ENCODE data around the gene PAPPA. TPM values are rescaled to one million over a fixed set of nuclear protein-coding genes. Genes with fewer than 3 reads are reported as not detected.

The PAPPA gene
- total RNA-seq, 3 donors from 2014 or later (not counting 1 experiment from before 2014, with no cell fraction given): not detected

GRCh38 chr9:116155698-116156039 is 2.1 kb downstream of the PAPPA start:
- Mint-ChIP-seq H3K27ac (no peak overlapping the region), H3K9me3 (peaks cover 2 to 3% of the 10 kb centered on the region in 2 donors), H3K4me1 (no peaks in the 10 kb centered on the region), H3K4me3 (no peak overlapping the region), H3K36me3 (peaks cover 29% of the 10 kb centered on the region), H3K27me3 (ENCODE audit: low read depth in 2 of 2) (peaks cover 54 to 71% of the 10 kb centered on the region in 2 donors)
- intact Hi-C loops (cut with micrococcal nuclease): no loop called here
- Histone ChIP-seq H3K36me3 (ENCODE audit: control insufficient read depth, insufficient read depth, low read length) (no peaks in the 10 kb centered on the region), H3K27ac (ENCODE audit: low read length) (no peak overlapping the region), H3K27me3 (ENCODE audit: control insufficient read depth, insufficient read depth, low read length) (peaks cover 21% of the 10 kb centered on the region), H3K4me1 (ENCODE audit: control insufficient read depth, insufficient read depth, low read length) (no peaks in the 10 kb centered on the region), H3K9me3 (ENCODE audit: control insufficient read depth, insufficient read depth, low read length) (no peaks in the 10 kb centered on the region), H3K4me3 (ENCODE audit: low read length) (no peak overlapping the region)
- WGBS (ENCODE audit: insufficient coverage): 11% methylated on average over 7 of the region's 10 CpGs
- DNase-seq (no peak), ATAC-seq (no peak)
- TF ChIP-seq CTCF (IDR thresholded peaks at IDR 0.05): no peak

- Histone ChIP-seq H3K27ac (ENCODE audit: low read length) (no peak overlapping the region), H3K27me3 (ENCODE audit: control insufficient read depth, insufficient read depth, low read length) (peaks cover 21% of the 10 kb centered on the region), H3K4me3 (ENCODE audit: low read length) (no peak overlapping the region), H3K4me1 (ENCODE audit: control insufficient read depth, insufficient read depth, low read length) (no peaks in the 10 kb centered on the region), H3K36me3 (ENCODE audit: control insufficient read depth, insufficient read depth, low read length) (no peaks in the 10 kb centered on the region), H3K9me3 (ENCODE audit: control insufficient read depth, insufficient read depth, low read length) (no peaks in the 10 kb centered on the region)
- Mint-ChIP-seq H3K4me3 (no peak overlapping the region), H3K27ac (no peak overlapping the region), H3K9me3 (peaks cover 2 to 3% of the 10 kb centered on the region in 2 donors), H3K36me3 (peaks cover 29% of the 10 kb centered on the region), H3K4me1 (no peaks in the 10 kb centered on the region), H3K27me3 (ENCODE audit: low read depth in 2 of 2) (peaks cover 56 to 60% of the 10 kb centered on the region in 2 donors)
- DNase-seq: no peak
- intact Hi-C loops (cut with micrococcal nuclease): no loop called here
- TF ChIP-seq CTCF (IDR thresholded peaks at IDR 0.05): no peak
- ATAC-seq: no peak
- 12% methylated on average over 23 of the region's 24 CpGs for WGBS (ENCODE audit: insufficient coverage)
Measured at GRCh38 chr9:116156621-116157314, 3.2 kb downstream of the PAPPA start.

- no peak for TF ChIP-seq CTCF (IDR thresholded peaks at IDR 0.05)
- H3K4me3 Mint-ChIP-seq: no peak overlapping the region
- Histone ChIP-seq H3K27me3 (ENCODE audit: control insufficient read depth, insufficient read depth, low read length) (peaks cover 16% of the 10 kb centered on the region), H3K27ac (ENCODE audit: low read length) (no peak overlapping the region), H3K4me1 (ENCODE audit: control insufficient read depth, insufficient read depth, low read length) (no peaks in the 10 kb centered on the region), H3K36me3 (ENCODE audit: control insufficient read depth, insufficient read depth, low read length) (no peaks in the 10 kb centered on the region), H3K9me3 (ENCODE audit: control insufficient read depth, insufficient read depth, low read length) (no peaks in the 10 kb centered on the region), H3K4me3 (ENCODE audit: low read length) (no peak overlapping the region)
- WGBS (ENCODE audit: insufficient coverage): 53% methylated on average over 5 of the region's 6 CpGs
- no peak overlapping the region for H3K27ac Mint-ChIP-seq
- intact Hi-C loops (cut with micrococcal nuclease): no loop called here
- H3K27me3 Mint-ChIP-seq (ENCODE audit: low read depth in 2 of 2): peaks cover 48 to 52% of the 10 kb centered on the region in 2 donors
- DNase-seq (no peak), ATAC-seq (no peak)
- peaks cover 23% of the 10 kb centered on the region for H3K36me3 Mint-ChIP-seq
- H3K9me3 Mint-ChIP-seq: peaks cover 2 to 3% of the 10 kb centered on the region in 2 donors
- H3K4me1 Mint-ChIP-seq: no peaks in the 10 kb centered on the region
Measured at GRCh38 chr9:116157436-116158138, 4.0 kb downstream of the PAPPA start.
